Measurements from ENCODE around the gene OTOP2. TPM values are rescaled to one million over a fixed set of nuclear protein-coding genes. Genes with fewer than 3 reads are reported as not detected.
"Not testable (repeated sequence)": the region's sequence is repeated elsewhere in the genome, so short reads cannot be mapped to it uniquely, and the experiment has no call there.

The OTOP2 gene
- total and polyA plus RNA-seq, 10 of the 15 experiments (the other 5 are each of a cell fraction or from before 2014, with no cell fraction given), result not detected

- Histone ChIP-seq H3K36me3 (ENCODE audit: control insufficient read depth in 2 of 2, insufficient read depth in 2 of 2, low read length in 1 of 2) (no peaks in the 10 kb centered on the region), H3K4me3 (no peak overlapping the region), H2AFZ (ENCODE audit: control insufficient read depth, low read depth, low read length) (no peak overlapping the region), H3K27ac (ENCODE audit: control insufficient read depth, insufficient read depth) (no peak overlapping the region), H3K4me1 (ENCODE audit: control insufficient read depth, insufficient read depth, low read length) (no peaks in the 10 kb centered on the region), H3K9me3 (replicated peaks; ENCODE audit: control insufficient read depth, insufficient read depth, low read length) (no peaks in the 10 kb centered on the region), H3K27me3 (replicated peaks in 1 of 2; ENCODE audit: control insufficient read depth in 2 of 2, insufficient read depth in 2 of 2, low read length in 1 of 2) (no peaks in the 10 kb centered on the region; a peak in 2 of 4 replicates), H3K9ac (ENCODE audit: control insufficient read depth, insufficient read depth, low read length) (no peak overlapping the region), H4K20me1 (ENCODE audit: control insufficient read depth, insufficient read depth) (no peaks in the 10 kb centered on the region), H3K79me2 (ENCODE audit: control insufficient read depth, insufficient read depth, low read length) (no peaks in the 10 kb centered on the region), H3K4me2 (ENCODE audit: control insufficient read depth, insufficient read depth) (no peak overlapping the region)
- FAIRE-seq (no peak), DNase-seq (ENCODE audit: low read depth, low spot score) (no peak), ATAC-seq (no peak)
- CTCF ChIA-PET, result interaction anchor here (1.0 kb wide), 1 partner anchor 54 kb away, joined by 3 read pairs; no protein-coding TSS in a partner anchor
- 40% methylated on average over 7 of the region's 7 CpGs for WGBS (ENCODE audit: insufficient coverage, insufficient replicate concordance, low lambda C conversion rate, missing lambda C conversion rate)
- SMC1A ChIA-PET (ENCODE audit: uncharacterized antibody, unreplicated experiment), result no interaction called here
- RAD21 ChIA-PET (ENCODE audit: unreplicated experiment), result interaction anchor here (1.2 kb wide), 1 partner anchor 94 kb away, joined by 3 read pairs; no protein-coding TSS in a partner anchor
- in situ Hi-C loops (cut with MboI), result no loop called here
- intact Hi-C loops (cut with micrococcal nuclease; ENCODE audit: unreplicated experiment), result no loop called here
- POLR2A ChIA-PET, result no interaction called here
- no TSS peak for BruUV-seq (replicated peaks)
- TF ChIP-seq NFYB (IDR thresholded peaks at IDR 0.05; ENCODE audit: insufficient read depth, low read depth, low read length) (no peak), EZH2 (IDR thresholded peaks at IDR 0.05; ENCODE audit: borderline replicate concordance, control insufficient read depth, low read depth, low read length) (no peak), CEBPB (IDR thresholded peaks at IDR 0.05; ENCODE audit: borderline replicate concordance in 1 of 2, low read depth in 2 of 2, low read length in 2 of 2) (no peak)
These were observed 19.2 kb upstream of the OTOP2 start for GRCh38 chr17:74904687-74905409.

DNA sequence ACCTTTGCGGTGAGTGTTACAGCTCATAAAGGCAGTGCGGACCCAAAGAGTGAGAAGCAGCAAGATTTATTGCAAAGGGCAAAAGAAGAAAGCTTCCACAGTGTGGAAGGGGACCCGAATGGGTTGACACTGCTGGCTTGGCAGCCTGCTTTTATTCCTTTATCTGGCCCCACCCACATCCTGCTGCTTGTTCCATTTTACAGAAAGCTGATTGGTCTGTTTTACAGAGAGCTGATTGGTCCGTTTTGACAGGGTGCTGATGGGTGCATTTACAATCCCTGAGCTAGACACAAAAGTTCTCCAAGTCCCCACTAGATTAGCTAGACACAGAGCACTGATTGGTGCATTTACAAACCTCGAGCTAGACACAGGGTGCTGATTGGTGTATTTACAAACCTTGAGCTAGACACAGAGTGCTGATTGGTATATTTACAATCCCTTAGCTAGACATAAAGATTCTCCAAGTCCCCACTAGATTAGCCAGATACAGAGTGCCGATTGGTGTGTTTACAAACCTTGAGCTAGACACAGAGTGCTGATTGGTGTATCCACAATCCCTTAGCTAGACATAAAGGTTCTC, 17.8 kb upstream of the OTOP2 start:
- BruUV-seq (replicated peaks); H3K36me3 ChIP-seq (ENCODE audit: control insufficient read depth in 2 of 2, insufficient read depth in 2 of 2, low read length in 1 of 2); H3K4me3 ChIP-seq; H3K9ac ChIP-seq (ENCODE audit: control insufficient read depth, insufficient read depth, low read length); DNase-seq (ENCODE audit: low read depth, low spot score); H3K79me2 ChIP-seq (ENCODE audit: control insufficient read depth, insufficient read depth, low read length); FAIRE-seq; H3K27me3 ChIP-seq (replicated peaks in 1 of 2; ENCODE audit: control insufficient read depth in 2 of 2, insufficient read depth in 2 of 2, low read length in 1 of 2); H3K27ac ChIP-seq (ENCODE audit: control insufficient read depth, insufficient read depth); SMC1A ChIA-PET (ENCODE audit: uncharacterized antibody, unreplicated experiment); H4K20me1 ChIP-seq (ENCODE audit: control insufficient read depth, insufficient read depth); H2AFZ ChIP-seq (ENCODE audit: control insufficient read depth, low read depth, low read length); in situ Hi-C loops (cut with MboI); intact Hi-C loops (cut with micrococcal nuclease; ENCODE audit: unreplicated experiment); ATAC-seq; H3K4me1 ChIP-seq (ENCODE audit: control insufficient read depth, insufficient read depth, low read length); H3K9me3 ChIP-seq (replicated peaks; ENCODE audit: control insufficient read depth, insufficient read depth, low read length); H3K4me2 ChIP-seq (ENCODE audit: control insufficient read depth, insufficient read depth): not testable (repeated sequence)
- POLR2A ChIA-PET, result interaction anchor here (0.7 kb wide), 1 partner anchor 9 kb away, joined by 9 read pairs; no protein-coding TSS in a partner anchor
- RAD21 ChIA-PET (ENCODE audit: unreplicated experiment), result interaction anchor here (1.2 kb wide), 1 partner anchor 93 kb away, joined by 3 read pairs; no protein-coding TSS in a partner anchor
- CTCF ChIA-PET, result interaction anchor here (1.2 kb wide), 1 partner anchor 55 kb away, joined by 5 read pairs; no protein-coding TSS in a partner anchor
- WGBS (ENCODE audit: insufficient coverage, insufficient replicate concordance, low lambda C conversion rate, missing lambda C conversion rate), result 31% methylated on average over 6 of the region's 6 CpGs
- peak; percentile 45; the same call in 1 of the 2 replicates for TF ChIP-seq NFYB (IDR thresholded peaks at IDR 0.05; ENCODE audit: insufficient read depth, low read depth, low read length)

Measured in GM12878 (cell line).